GM18507 (cell line): Measurements from ENCODE around the gene PIGV.
"Not testable (repeated sequence)": the region's sequence is repeated elsewhere in the genome, so short reads cannot be mapped to it uniquely, and the experiment has no call there.

ENCODE experiments used
- DNase-seq: peaks from one replicate; pipeline ENCODE4 v3.0.0; 2011; ENCODE audit warnings: low read depth; ENCODE audit not compliant: insufficient read length; ENCODE audit errors: extremely low spot score
- FAIRE-seq: peaks from 2 replicates; lab custom pipeline; 2011; peaks lifted over from hg19 to GRCh38; lab: Jason Lieb, UNC

Gene PIGV

DNA sequence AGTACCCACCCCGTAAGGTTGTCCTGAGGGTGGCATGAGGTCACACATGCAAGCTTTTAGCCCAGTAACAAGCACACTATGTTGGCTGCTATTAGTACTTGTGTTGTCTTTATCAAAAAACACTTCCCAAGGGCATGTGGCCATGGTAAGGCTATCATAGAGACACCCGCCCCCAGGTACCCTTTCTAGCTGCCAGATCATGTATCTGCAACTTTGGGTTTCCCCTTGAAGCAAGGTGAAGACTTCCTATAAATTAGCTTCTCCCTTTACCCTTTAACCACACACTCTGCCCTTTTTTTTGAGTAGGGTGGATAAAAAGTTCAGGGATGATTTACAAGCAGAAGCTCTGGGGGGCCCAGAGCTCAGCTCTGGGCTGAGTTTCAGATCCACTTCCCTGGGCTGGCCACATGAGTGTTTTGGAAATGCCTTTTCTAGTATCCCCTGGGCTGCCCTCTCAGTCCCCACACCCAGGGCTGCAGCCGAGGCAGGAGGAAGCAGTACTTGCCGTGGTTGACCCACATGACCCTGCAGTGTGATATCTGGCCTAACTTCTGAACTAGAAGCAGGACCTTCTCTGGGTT is 40.8 kb downstream of the PIGV start:
- FAIRE-seq (peak; percentile 91), DNase-seq (no peak)

DNA sequence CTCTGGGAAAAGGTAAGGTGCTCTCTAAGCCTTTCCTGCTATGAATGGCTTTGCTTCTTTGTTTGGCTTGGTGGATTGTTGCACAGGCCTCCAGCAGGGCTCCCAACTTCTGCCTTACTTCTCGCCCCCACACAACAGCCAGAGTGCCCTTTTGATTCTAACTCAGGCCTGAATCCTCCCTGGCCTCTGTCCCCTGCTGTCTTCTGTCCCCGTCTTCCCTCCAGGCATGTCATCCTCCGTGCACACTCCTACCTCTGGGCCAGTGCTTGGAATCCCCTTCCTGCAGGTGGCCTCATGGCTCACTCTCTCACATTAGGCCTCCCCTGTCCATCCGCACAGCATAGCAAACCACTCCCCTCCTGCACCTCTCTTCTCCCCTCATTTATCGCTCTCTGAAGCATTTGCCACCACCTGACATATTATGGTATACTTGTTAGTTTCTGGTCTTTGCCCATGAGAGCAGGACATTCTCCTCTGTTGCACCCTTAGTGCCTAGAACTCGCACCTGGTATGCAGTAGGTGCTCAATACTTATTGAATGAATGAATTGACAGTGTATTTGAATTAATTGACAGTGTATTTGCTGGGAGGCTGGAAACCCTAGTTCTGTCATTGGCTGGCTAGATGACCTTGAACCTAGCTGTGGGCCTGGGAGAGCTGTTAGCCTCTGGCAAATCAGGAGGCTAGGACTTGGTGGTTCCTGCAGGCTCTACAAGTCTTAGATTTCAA is 41.6 kb downstream of the PIGV start:
- peak; percentile 24 for FAIRE-seq
- no peak for DNase-seq

DNA sequence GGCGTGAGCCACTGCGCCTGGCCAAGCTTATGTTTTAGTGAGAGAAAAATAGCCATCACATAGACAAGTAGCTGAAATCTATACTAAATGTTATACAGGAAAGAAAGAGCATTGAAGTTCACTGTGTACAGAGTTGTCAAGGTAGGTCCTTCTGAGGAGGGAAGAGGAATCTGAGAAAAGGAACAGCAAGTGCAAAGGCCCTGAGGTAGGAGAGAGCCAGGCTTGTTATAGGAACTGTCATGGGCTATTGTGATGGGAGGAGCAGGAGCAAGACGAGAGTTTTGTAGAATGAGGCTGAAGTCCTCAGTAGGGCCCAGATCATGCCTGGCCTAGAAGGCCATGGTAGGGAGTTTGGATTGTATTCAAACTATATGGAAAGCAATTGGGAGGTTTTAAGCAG is 43.3 kb downstream of the PIGV start:
- DNase-seq (no peak), FAIRE-seq (no peak)

DNA sequence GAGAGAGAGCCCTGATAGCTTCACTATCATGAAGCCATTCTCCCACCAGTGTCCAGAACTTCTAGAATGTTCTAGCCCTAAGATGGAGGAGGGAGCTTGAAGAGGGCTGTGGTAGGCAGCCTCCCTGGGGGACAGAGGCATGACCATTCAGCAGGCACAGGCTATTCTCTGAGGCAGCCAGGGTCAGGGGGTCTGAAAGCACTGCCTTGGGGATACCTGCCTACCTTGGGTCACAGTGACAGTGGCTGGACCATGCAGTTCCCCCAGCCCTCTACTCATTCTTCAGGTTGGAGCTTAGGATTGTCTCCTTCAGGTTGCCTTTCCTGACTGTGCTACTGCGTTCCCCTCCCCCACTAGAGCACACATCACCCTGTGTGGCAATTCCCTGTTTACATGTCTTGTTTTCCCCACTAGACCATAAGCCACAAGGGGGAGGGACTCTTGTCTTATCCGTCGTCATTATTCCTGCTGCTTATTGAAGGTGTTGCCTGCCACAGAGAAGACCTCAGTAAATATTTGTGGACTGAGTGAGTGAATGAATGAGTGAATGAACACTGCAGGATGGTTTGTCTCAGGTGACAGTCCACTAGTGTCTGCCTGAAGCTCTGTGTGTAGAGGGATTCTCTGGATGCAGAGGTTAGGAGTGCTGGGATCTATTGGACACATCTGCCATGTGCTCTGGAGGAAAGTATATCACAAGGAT is 43.9 kb downstream of the PIGV start:
- DNase-seq, result no peak
- no peak for FAIRE-seq

DNA sequence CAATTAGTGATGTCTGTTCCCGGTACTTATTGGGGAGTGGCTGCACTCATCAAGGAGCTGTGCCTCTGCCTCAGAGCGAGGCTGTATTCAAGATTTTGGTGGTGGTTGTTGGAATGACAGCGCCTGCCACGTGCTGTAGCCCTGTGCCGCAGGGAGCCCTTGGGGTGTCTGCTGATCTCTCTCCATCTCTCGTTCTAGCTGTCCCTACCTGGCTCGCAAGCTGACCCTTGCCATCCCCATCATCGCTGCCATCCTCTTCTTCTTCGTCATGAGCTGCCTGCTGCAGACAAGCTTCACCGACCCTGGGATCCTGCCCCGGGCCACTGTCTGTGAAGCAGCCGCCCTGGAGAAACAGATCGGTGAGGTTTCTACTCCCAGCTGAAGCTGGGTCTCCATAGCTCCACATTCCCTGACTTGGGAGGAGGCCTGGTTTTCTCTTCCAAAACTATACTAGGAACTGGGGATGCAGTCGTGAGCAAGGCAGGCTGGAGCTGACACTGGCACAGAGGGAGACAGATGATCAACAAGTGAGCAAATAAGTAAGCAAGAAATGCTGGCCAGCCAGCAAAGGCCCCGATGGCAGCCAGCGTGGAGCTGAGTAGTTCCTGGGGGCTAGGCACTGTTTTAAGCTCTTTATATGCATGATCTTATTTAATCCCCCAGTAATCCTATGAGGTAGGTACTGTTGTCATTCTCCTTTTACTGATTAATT is 44.7 kb downstream of the PIGV start:
- FAIRE-seq (no peak), DNase-seq (no peak)

DNA sequence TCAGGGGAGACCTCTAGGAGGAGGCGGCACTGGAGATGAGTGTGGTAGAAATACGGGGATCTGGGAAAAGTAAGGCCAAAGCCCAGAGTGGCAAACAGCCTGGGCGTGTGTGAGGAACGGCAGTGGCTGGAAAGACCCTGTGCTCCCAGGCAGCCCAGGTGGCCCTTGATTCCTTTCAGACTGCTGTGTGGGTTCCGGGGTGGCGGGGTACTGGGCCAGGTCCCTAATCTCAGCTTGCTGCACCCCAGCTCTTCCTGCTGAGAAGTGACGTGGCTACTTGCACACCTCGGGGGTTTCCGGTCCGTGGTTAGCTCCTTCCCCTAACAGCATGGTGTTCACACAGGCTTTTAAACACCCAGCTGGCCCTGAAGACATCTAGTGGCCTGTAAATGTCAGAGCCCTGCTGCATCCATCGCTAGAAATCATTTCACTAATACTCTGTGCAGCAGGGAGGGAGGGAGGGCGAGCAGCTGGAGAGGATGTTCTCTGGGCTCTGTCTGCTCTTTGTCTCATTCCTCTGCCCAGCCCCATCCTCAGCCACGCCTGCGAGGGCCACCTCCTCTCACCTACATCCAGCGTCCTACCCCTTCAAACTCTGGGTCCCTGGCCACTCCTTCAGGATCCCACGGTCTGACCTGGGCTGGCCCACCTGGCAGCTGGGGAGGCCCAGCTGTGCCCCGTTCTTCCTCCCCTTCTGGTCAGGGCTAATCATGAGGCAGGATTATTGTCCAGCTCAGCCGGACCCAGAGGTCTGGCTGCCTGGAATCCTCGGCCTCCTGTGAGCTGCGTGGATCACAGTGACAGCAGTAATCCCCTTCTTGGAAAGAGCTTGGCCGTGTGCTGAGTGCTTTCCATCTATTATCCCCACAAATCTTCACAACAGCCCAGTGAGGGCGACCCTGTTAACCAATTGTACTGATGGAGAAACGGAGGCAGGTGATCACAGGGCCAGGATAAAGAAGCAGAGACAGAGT is 46.0 kb downstream of the PIGV start:
- DNase-seq (peak; percentile 85), FAIRE-seq (peak; percentile 100)

DNA sequence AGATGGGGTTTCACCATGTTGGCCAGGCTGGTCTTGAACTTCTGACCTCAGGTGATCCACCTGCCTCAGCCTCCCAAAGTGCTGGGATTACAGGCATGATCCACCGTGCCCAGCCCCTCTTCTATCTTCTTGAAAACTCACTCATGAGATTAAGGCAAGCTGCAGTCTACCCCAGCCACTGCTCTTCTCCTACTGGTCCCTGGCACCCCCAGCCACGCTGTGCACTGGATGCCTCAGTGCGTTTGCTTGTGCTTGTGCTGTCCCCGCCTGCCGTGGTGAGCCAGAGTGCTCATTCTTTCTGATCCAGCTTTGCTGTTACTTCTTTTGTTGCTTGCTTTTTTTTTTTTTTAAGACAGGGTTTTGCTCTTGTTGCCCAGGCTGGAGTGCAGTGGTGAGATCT is 49.9 kb downstream of the PIGV start:
- DNase-seq, FAIRE-seq: not testable (repeated sequence)

DNA sequence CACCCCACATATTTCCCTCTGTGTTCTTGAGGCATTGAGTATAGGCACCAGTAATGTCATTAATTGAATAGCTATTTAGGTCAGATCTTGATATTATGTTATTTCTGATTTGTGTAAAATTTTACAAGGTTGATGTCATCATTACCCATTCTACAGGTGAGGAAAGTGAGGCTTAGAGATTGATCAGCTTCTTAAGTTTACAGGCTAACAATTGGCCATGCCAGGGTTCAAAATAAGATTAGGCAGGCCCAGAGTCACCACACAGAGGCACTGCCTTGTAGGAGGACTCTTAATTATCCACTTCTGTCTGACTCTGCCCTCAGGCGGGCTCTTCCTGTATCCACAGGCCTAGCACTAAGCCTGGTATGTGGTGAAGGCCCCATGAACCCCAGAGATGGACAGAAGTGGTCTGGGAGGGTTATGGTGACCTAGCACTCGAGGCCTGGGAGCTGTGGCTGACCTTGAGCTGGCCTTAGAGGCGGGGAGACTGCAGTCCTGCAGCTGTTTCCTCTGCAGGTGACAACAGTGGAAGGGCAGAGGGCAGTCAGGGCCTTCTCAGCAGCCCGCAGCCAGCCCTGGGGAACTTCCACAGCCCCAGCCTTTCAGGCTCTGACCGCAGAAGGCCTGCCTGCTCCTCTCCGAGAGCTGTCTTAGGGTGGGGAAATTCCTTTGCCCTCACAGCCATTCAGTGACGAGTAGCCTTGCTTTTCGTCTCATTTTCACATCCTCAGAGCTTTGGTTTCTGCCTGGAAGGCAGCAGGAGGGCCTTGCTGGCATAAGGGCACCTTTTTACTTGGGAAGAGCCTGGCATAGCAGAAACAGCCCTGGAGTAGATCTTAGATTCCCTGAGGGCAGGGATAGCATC is 51.0 kb downstream of the PIGV start:
- peak; percentile 91 for FAIRE-seq
- DNase-seq, result peak; percentile 58

DNA sequence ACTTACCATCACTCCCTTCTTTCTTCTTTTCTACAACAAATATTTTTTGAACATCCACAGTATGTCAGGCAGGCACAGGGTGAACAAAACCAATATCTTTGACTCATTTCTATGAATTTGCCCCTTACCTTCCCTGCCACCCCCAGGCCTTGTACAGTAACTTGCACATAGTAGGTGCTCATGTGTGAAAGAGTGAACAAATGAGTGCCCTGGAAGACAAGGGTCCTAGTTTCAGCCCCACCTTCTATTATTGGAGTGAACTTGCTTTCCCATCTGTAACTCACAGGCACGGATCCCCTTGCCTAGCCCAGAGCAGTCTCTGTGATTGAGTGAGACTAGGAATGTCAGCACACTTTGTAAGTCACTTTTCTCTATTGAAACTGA is 51.6 kb downstream of the PIGV start:
- FAIRE-seq, result no peak
- no peak for DNase-seq

DNA sequence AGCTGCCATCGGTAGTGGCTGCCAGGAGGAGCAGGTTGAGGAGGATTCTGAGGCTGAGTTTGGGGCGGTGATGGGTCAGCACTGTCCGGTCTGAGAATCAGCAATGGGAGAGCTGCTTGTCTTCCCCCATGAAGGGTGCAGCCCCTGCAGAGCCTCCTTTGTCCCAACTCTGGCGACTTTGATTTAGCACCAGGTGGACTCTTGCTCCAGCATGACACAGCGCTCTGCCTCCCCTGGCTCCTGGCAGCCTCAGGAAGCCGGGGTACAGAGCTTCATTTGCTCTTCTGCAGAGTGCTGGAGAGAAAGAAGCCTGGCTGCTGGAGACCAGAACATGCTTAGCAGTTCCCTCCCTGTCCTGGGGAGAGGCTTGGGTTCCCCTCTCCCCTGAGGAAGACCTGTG is 52.0 kb downstream of the PIGV start:
- FAIRE-seq (no peak), DNase-seq (no peak)

DNA sequence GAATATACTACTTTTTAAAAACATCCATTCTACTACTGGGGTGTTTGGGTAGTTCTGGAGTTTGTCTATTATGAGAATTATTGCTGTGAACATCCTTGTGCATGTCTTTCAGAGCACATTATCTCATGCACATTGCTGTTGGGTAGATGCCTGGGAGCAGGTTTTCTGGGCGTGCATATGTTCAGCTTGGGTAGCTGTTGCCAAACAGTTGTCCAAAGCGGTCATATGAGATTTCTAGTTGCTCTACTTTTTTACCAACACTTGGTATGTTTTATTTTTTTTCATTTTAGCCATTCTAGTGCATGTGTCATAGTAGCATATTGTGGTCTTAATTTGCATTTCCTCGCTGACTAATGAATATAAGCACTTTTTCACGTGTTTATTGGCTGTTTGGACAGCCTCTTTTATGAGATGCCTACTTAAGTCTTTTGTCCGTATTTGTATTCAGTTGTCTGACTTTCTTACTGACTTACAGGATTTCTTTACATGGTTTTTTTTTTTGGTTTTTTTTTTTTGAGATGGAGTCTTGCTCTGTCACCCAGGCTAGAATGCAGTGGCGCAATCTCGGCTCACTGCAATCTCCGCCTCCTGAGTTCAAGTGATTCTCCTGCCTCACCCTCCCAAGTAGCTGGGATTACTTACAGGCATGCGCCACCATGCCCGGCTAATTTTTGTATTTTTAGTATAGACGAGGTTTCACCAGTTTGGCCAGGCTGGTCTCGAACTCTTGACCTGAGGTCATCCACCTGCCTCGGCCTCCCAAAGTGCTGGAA is 56.9 kb downstream of the PIGV start:
- FAIRE-seq, result no peak
- no peak for DNase-seq

DNA sequence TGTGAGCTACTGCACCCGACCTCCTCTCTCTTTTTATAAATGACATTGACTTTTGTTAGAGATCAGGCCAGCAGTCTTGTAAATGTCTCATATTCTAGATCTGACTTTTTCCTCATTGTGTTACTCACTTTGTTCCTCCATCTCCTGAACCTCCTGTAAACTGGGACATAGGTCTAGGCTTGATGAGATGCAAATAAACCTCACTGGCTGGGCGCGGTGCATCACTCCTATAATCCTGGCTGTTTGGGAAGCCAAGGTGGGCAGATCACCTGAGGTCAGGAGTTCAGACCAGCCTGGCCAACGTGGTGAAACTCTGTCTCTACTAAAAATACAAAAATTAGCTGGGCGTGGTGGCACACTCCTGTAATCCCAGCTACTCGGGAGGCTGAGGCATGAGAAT is 60.1 kb downstream of the PIGV start:
- not testable (repeated sequence) for DNase-seq, FAIRE-seq
